GM23248 (cell line): Measurements from ENCODE around the gene RBM19. TPM values are rescaled to one million over a fixed set of nuclear protein-coding genes. Genes with fewer than 3 reads are reported as not detected.

Experiments used
- DNase-seq: peaks from one replicate; pipeline ENCODE4 v3.0.0-alpha.2; 2015
- H2AFZ ChIP-seq: fragments of 200-600 bp; sonication (generic); 2 replicates; pipeline ENCODE4 v1.6.1; 2016; ENCODE audit warnings: antibody characterized with exemption
- H3F3A ChIP-seq: fragments of 200-600 bp; sonication (generic); 2 replicates; pipeline ENCODE4 v1.6.1; 2016; ENCODE audit warnings: mild to moderate bottlenecking, antibody characterized with exemption, mixed run types; ENCODE audit not compliant: insufficient read depth
- H3K27ac ChIP-seq: fragments of 200-600 bp; sonication (generic); 2 replicates; pipeline ENCODE4 v1.5.1; 2016; ENCODE audit warnings: mild to moderate bottlenecking
- H3K27me3 ChIP-seq: fragments of 200-600 bp; sonication (generic); replicated peaks from 2 replicates; pipeline ENCODE4 v1.6.1; 2016; ENCODE audit warnings: mild to moderate bottlenecking; ENCODE audit not compliant: insufficient read depth
- H3K36me3 ChIP-seq: fragments of 200-600 bp; sonication (generic); 2 replicates; pipeline ENCODE4 v1.6.1; 2016; ENCODE audit warnings: low read depth, mild to moderate bottlenecking
- H3K4me1 ChIP-seq: fragments of 200-600 bp; sonication (generic); 2 replicates; pipeline ENCODE4 v1.6.1; 2016; ENCODE audit warnings: mild to moderate bottlenecking; ENCODE audit not compliant: insufficient read depth
- H3K4me2 ChIP-seq: fragments of 200-600 bp; sonication (generic); one replicate; pipeline ENCODE4 v1.6.1; 2016; ENCODE audit warnings: mild to moderate bottlenecking; ENCODE audit not compliant: unreplicated experiment
- H3K4me3 ChIP-seq: fragments of 200-600 bp; sonication (generic); 2 replicates; pipeline ENCODE4 v1.5.1; 2016; ENCODE audit warnings: mild to moderate bottlenecking
- H3K79me2 ChIP-seq: fragments of 200-600 bp; sonication (generic); 2 replicates; pipeline ENCODE4 v1.6.1; 2016; ENCODE audit warnings: mild to moderate bottlenecking; ENCODE audit not compliant: insufficient read depth
- H3K9ac ChIP-seq: fragments of 200-600 bp; sonication (generic); 2 replicates; pipeline ENCODE4 v1.6.1; 2016; ENCODE audit warnings: mild to moderate bottlenecking
- H3K9me2 ChIP-seq: fragments of 200-600 bp; sonication (generic); 2 replicates; pipeline ENCODE4 v1.6.1; 2016; ENCODE audit warnings: mixed run types, mild to moderate bottlenecking, moderate library complexity; ENCODE audit not compliant: insufficient read depth
- H3K9me3 ChIP-seq: fragments of 200-600 bp; sonication (generic); one replicate; pipeline ENCODE4 v1.6.1; 2017; ENCODE audit warnings: low read depth
- H4K20me1 ChIP-seq: fragments of 200-600 bp; sonication (generic); 2 replicates; pipeline ENCODE4 v1.6.0; 2016; ENCODE audit not compliant: insufficient read depth
- EZH2 ChIP-seq: fragments of 200-600 bp; sonication (generic); IDR thresholded peaks from 2 replicates; pipeline ENCODE4 v1.6.1; 2018; ENCODE audit warnings: antibody characterized with exemption, mild to moderate bottlenecking; ENCODE audit not compliant: insufficient read depth, poor library complexity, severe bottlenecking
- EZH2phosphoT487 ChIP-seq: fragments of 200-600 bp; sonication (generic); IDR thresholded peaks from 2 replicates; pipeline ENCODE4 v1.6.1; 2018; ENCODE audit warnings: antibody characterized with exemption, moderate library complexity, mild to moderate bottlenecking, low read depth; ENCODE audit not compliant: insufficient read depth
- WGBS, 2 experiments: methylation state at CpG; one replicate each; pipeline ENCODE4 v1.1.6; 2015 to 2017; ENCODE audit warnings: low lambda C conversion rate in 2 of 2, low coverage in 1 of 2; ENCODE audit errors: missing lambda C conversion rate in 2 of 2; 5-methylcytosine and 5-hydroxymethylcytosine counted together
- in situ Hi-C: fragments of 300-500 bp; cut with MboI; formaldehyde crosslinking; loops from 2 replicates; pipeline ENCODE4 v1.15.0; 2020
- polyA plus RNA-seq: library from polyadenylated mRNA; unstranded; fragments of >200 nt; fragmentation: Nextera tagmentation; extraction: Ambion mirVana; gene quantifications from 2 replicates; pipeline ENCODE4 v1.2.1, GENCODE V29; 2016
- total RNA-seq: library from RNA; depleted of rRNA; stranded (reverse); fragments of >200 nt; shearing (Covaris generic); gene quantifications from 2 replicates; pipeline ENCODE4 v1.2.3, GENCODE V29; 2014

Gene RBM19
- total and polyA plus RNA-seq, 2 experiments from 2014 or later = 14.8 to 17.1 TPM

GRCh38 chr12:113911971-113912759 lies 54.0 kb downstream of the RBM19 start:
- no peak overlapping the region for H3K4me3 ChIP-seq
- no peak for TF ChIP-seq EZH2phosphoT487
- TF ChIP-seq EZH2 = no peak
- in situ Hi-C loops = loop anchor here (10.0 to 25.0 kb wide), 2 partner anchors 450 to 717 kb away; partner anchors contain the start of gene LHX5
- no peak overlapping the region for H3K27ac ChIP-seq
- H4K20me1 ChIP-seq = no peaks in the 10 kb centered on the region
- H2AFZ ChIP-seq = no peak overlapping the region
- no peaks in the 10 kb centered on the region for H3K36me3 ChIP-seq
- no peaks in the 10 kb centered on the region for H3K9me2 ChIP-seq
- H3K27me3 ChIP-seq = no peaks in the 10 kb centered on the region
- no peaks in the 10 kb centered on the region for H3K9me3 ChIP-seq
- H3F3A ChIP-seq = no peaks in the 10 kb centered on the region
- no peaks in the 10 kb centered on the region for H3K79me2 ChIP-seq
- DNase-seq = no peak
- 91 to 93% methylated on average over 14 of the region's 14 CpGs for WGBS, 2 experiments
- H3K4me2 ChIP-seq = no peak overlapping the region
- no peak overlapping the region for H3K9ac ChIP-seq
- no peaks in the 10 kb centered on the region for H3K4me1 ChIP-seq

GRCh38 chr12:113910751-113911272 lies 55.3 kb downstream of the RBM19 start:
- H3K27ac ChIP-seq = no peak overlapping the region
- TF ChIP-seq EZH2phosphoT487 (no peak), EZH2 (no peak)
- no peaks in the 10 kb centered on the region for H3K27me3 ChIP-seq
- H3K9me3 ChIP-seq = no peaks in the 10 kb centered on the region
- 70 to 75% methylated on average over 6 of the region's 6 CpGs for WGBS, 2 experiments
- H3K9ac ChIP-seq = no peak overlapping the region
- no peak overlapping the region for H3K4me3 ChIP-seq
- in situ Hi-C loops = loop anchor here (10.0 to 25.0 kb wide), 2 partner anchors 449 to 716 kb away; partner anchors contain the start of gene LHX5
- no peaks in the 10 kb centered on the region for H3F3A ChIP-seq
- H3K79me2 ChIP-seq = no peaks in the 10 kb centered on the region
- DNase-seq = no peak
- H2AFZ ChIP-seq = no peak overlapping the region
- H4K20me1 ChIP-seq = no peaks in the 10 kb centered on the region
- H3K9me2 ChIP-seq = no peaks in the 10 kb centered on the region
- no peak overlapping the region for H3K4me2 ChIP-seq
- no peaks in the 10 kb centered on the region for H3K4me1 ChIP-seq
- no peaks in the 10 kb centered on the region for H3K36me3 ChIP-seq

GRCh38 chr12:113909776-113910420 lies 56.2 kb downstream of the RBM19 start:
- whole genome bisulfite sequencing, 2 experiments = 95 to 99% methylated on average over 13 of the region's 13 CpGs
- Histone ChIP-seq H3K27ac (no peak overlapping the region), H3K9me2 (no peaks in the 10 kb centered on the region), H4K20me1 (no peaks in the 10 kb centered on the region), H3K4me3 (no peak overlapping the region), H3K9me3 (no peaks in the 10 kb centered on the region), H3F3A (no peaks in the 10 kb centered on the region), H3K79me2 (no peaks in the 10 kb centered on the region), H3K27me3 (no peaks in the 10 kb centered on the region), H2AFZ (no peak overlapping the region), H3K36me3 (no peaks in the 10 kb centered on the region), H3K9ac (no peak overlapping the region), H3K4me1 (no peaks in the 10 kb centered on the region), H3K4me2 (no peak overlapping the region)
- in situ Hi-C loops = loop anchor here (10.0 to 25.0 kb wide), 2 partner anchors 448 to 715 kb away; partner anchors contain the start of gene LHX5
- no peak for DNase-seq
- no peak for TF ChIP-seq EZH2
- TF ChIP-seq EZH2phosphoT487 = no peak

- no peak for DNase-seq
- Histone ChIP-seq H3K9me3 (no peaks in the 10 kb centered on the region), H3K4me1 (peaks cover 5% of the 10 kb centered on the region; the same call in 1 of the 2 replicates), H3F3A (0 out of 2 replicates have a peak, but pooled peaks cover 4% of the 10 kb centered on the region), H4K20me1 (no peaks in the 10 kb centered on the region), H2AFZ (no peak overlapping the region), H3K27me3 (no peaks in the 10 kb centered on the region), H3K4me2 (no peak overlapping the region), H3K36me3 (no peaks in the 10 kb centered on the region), H3K4me3 (no peak overlapping the region), H3K9ac (no peak overlapping the region), H3K27ac (no peak overlapping the region), H3K9me2 (no peaks in the 10 kb centered on the region), H3K79me2 (no peaks in the 10 kb centered on the region)
- TF ChIP-seq EZH2 (no peak), EZH2phosphoT487 (no peak)
- 86 to 94% methylated on average over 6 of the region's 6 CpGs for WGBS, 2 experiments
- in situ Hi-C loops = loop anchor here (25.0 kb wide), 1 partner anchor 446 kb away; the partner anchor contains the start of gene LHX5
Observed at GRCh38 chr12:113908584-113909100, 57.5 kb downstream of the RBM19 start.
